ENCODE measurements around the gene MCF2L. TPM values are rescaled to one million over a fixed set of nuclear protein-coding genes. Genes with fewer than 3 reads are reported as not detected.

The MCF2L gene
- polyA plus RNA-seq, 3 donors, result 18.0 to 77.6 (median 53.4) TPM

DNA sequence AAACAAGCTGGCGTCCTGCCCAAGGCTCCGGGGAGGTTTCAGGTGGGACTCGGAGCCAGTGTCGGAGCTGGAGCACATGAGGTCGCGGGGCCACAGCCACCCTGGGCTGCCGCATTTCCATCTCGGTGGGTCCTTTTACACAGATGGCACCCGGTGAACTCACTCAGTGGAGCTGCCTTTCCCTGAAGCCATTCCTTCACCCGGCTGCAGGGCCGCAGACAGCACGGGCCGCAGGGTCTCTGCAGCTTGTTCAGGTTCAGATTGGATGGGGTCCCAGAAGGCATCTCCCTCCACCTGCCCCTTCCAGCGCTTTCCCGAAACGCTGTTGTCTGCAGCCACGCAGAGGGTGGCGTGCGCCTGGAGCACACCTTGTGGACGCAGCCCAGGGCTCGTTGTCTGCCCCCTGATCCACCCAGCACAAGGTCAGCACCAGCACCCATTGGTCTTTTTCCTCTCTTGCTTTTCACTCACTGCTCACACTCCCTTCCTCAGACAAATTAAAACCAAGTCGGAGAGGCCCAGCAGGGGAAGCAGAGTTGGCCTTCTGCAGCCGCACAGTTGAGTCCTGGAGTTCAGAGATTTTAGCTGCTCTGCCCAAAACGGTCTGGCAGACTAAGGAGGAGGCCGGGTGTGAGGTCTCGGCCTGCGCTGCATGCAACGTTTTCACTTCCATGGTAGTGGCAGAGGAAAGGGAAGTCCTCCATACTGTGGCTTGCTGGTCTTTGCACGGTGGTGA, 18.1 kb downstream of the MCF2L start:
- H3K27ac ChIP-seq (ENCODE audit: low read depth, low read length), result no peak overlapping the region
- 64 to 82% (median 70%) methylated on average over 29 of the region's 29 CpGs for WGBS, 3 donors

DNA sequence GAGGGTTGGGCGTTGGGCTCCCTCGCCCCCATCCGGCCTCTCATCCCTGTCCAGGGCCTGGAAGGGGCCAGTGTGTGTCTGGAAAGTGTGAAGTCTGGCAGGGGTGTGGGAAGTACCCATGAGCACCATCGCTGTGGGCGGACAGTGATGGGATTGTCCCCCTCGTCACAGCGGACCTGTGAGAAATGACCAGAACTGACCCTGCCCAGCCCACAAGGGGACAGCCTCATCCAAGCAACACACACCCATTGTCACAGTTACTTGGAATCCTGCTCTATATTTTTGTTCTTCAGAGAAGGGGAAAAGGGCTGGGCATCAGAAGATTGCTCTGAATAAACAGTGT, 18.6 kb downstream of the MCF2L start:
- no peak overlapping the region for H3K27ac ChIP-seq (ENCODE audit: low read depth, low read length)
- 65 to 88% (median 73%) methylated on average over 7 of the region's 7 CpGs for WGBS, 3 donors

DNA sequence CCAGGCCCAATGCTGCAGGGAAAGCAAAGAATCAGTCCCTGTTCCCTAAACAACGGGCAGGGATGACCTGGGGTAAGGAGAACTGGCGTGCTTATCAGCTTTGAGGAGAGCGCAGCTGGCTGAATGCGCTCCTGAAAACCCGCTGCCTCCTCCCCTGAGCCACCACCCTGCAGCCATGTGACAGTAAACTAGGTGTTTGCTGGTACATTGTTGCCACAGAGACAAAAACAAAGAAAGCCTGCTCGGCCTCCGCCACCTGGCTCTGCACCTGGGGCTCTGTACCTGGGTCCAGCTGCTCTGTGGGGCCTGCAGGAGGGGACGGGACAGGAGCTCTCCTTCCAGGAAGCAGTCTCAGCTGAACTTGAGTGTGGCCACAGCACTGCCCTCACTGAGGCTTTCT, 21.8 kb downstream of the MCF2L start:
- 20 to 74% (median 60%) methylated on average over 8 of the region's 8 CpGs for WGBS, 3 donors
- no peak overlapping the region for H3K27ac ChIP-seq (ENCODE audit: low read depth, low read length)

DNA sequence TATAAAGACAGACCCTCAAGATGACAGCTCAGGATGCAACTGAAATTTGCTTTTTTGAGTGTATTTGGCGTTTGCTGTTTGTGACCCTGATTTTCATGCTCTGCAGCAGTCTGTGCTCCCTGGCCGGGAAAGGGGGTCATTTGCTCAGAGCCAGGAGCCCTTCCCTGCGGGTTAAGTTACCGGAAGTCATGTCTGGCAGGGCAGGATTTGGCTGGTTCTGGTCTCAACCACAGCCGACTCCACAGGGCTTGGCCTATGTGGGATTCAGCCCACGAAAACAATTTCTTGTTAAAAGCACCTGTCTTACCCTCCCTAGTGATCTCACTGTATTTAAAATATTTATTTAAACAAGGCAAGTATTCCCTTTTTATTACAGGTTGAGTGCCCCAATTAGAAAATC, 22.6 kb downstream of the MCF2L start:
- 60 to 69% (median 61%) methylated on average over 6 of the region's 6 CpGs for WGBS, 3 donors
- H3K27ac ChIP-seq (ENCODE audit: low read depth, low read length), result no peak overlapping the region

DNA sequence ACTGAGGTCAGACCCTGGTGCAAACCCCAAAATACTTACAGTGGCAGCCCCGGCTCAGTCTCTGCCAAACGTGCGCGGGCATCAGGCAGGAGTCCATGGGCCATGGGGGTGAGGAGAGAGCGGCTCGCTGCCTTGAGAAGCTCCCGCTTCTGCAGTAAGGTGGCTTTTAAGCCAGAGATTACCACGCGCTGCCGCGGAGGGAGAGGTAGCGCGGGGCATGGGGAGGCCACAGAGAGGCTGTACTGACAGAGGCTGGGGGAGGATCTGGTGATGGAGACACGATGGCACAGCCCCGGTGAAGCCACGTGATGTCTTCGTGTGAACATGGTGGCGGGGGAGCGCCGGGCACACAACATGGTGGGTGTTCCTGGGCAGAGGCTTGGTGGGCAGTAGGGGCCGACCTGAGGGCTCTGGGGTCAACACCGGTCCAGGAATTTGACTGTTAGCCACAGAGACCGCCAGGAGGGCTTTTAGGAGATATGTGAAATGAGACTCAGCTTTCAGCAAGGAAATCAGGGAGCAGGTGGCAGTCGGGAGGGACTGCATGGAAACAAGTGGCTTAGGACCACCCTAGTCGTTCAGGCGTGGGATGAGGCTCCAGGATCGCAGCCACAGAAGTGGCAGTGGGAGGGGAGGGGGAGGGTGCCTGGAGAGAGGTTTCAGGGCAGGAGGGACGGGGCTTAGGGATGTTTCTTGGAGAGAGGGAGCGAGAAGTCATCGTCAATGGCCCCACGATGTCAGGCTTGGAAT, 24.1 kb downstream of the MCF2L start:
- WGBS, 3 donors, result 85 to 94% (median 88%) methylated on average over 31 of the region's 31 CpGs
- H3K27ac ChIP-seq (ENCODE audit: low read depth, low read length), result no peak overlapping the region

DNA sequence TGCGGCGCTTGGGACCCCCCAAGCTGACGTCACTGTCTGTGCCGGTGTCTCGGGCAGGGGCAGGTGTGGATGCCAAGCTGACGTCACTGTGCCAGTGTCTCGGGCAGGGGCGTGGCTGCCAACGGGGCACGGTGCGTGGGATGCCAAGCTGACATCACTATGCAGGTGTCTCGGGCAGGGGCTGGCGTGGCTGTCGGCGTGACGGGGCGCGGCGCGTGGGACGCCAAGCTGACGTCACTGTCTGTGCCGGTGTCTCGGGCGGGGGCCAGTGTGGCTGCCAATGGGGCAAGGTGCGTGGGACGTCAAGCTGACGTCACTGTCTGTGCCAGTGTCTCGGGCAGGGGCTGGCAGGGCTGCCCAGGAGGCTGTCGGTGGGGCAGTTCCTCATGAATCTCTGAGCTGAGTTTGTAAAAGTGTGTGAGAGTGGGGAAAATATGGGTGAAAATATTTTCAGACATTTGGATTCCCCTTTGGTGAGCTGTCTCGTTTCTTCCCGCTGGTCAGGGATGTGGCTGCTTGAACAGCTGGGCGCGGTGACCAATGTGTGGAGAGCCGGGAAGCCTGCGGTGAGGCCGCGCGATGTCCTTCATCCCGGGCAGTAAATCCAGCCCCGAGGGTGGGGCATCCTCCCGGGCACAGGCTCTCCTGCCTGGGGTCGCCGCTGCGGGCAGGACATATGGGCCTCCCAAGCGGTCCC, 25.2 kb downstream of the MCF2L start:
- 77 to 89% (median 87%) methylated on average over 46 of the region's 46 CpGs for WGBS, 3 donors
- H3K27ac ChIP-seq (ENCODE audit: low read depth, low read length), result no peak overlapping the region

DNA sequence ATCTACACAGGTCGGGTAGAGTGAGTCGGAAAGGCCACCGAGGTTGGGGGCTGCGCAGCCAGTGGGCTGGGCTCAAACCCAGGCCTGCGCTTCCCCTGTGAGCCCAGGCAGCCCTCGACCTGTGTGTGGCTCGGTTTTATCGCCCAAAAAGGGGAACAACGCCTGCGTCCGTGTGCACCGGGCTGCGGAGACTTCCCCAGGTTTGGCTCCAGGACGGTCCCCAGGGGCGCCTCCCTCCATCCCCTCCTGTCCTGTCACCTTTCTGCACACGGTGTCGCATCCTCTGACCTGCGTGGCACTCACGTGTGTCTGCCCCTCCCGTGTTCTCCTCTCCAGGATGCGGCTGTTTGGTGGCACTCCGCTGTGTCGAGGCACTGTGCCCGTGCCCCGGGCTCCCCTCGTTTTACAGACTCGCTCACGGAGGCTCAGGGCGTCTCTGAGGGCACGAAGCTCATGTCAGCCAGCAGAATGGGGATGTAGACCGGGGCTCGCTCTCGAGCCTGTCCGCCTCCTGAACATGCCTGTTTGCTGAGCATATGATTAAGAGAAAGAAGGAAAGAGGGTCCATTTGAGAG, 25.9 kb downstream of the MCF2L start:
- H3K27ac ChIP-seq (ENCODE audit: low read depth, low read length), result no peak overlapping the region
- 85 to 92% (median 89%) methylated on average over 27 to 34 of the region's 34 CpGs for WGBS, 3 donors

DNA sequence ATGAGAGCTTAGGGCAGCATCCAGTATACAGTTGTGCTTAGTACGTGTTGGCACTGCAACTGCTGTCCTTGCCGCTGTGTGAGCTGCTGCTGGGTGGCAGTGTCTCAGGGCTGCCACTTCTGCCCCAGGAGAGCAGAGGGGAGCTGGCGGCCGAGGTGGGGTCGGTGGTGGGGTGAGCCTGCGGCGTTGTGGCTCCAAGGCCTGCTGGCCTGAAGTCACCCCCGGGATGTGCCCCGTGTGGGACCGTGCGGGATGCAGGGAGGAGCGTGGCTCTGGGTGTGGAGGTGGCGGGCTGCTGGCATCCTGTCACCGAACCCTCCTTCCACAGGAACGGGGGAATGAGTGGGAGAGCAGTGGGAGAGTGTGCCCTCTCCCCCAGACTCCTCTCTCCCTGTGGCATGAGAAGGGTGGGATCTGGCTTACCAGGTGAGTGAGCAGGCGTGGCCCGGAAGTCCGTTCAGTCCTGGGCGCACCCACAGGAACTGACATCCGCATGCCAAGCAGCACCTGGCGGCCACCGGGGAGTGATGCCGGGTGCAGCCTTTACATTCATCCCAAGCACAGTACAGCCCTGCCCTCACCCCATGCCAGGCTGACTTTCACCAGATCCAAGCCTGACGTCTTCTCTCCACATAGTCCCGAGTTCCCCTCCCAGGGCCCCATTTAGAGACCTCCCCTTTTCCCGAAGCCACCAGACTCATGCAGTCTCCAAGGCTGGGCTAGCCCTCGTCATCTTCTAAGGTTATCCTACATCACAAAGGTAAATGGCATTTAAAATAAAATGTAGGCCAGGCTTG, 26.6 kb downstream of the MCF2L start:
- H3K27ac ChIP-seq (ENCODE audit: low read depth, low read length), result no peak overlapping the region
- 69 to 83% (median 77%) methylated on average over 27 of the region's 27 CpGs for WGBS, 3 donors

DNA sequence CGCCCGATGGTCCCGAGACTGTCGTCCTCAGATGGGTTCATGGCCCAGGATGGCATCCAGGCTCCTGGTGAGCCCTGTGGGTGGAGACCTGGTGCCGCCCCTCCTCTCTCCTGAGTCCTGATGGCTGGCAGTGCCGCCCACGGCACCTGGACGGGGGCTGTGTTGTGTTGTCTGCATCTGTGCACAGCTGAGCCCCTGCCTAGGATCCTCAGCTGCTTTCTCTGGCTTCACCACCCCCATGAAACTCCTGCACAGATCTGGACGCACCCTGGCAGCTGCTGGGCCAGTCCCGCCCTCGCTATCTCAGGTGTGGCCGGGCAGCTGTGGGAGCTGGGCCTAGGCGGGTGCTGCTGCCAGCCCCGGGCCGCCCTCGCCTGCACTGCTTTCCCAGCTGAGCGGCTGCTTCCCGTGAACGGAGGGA, 27.7 kb downstream of the MCF2L start:
- 77 to 85% (median 79%) methylated on average over 19 of the region's 19 CpGs for WGBS, 3 donors
- H3K27ac ChIP-seq (ENCODE audit: low read depth, low read length), result no peak overlapping the region

DNA sequence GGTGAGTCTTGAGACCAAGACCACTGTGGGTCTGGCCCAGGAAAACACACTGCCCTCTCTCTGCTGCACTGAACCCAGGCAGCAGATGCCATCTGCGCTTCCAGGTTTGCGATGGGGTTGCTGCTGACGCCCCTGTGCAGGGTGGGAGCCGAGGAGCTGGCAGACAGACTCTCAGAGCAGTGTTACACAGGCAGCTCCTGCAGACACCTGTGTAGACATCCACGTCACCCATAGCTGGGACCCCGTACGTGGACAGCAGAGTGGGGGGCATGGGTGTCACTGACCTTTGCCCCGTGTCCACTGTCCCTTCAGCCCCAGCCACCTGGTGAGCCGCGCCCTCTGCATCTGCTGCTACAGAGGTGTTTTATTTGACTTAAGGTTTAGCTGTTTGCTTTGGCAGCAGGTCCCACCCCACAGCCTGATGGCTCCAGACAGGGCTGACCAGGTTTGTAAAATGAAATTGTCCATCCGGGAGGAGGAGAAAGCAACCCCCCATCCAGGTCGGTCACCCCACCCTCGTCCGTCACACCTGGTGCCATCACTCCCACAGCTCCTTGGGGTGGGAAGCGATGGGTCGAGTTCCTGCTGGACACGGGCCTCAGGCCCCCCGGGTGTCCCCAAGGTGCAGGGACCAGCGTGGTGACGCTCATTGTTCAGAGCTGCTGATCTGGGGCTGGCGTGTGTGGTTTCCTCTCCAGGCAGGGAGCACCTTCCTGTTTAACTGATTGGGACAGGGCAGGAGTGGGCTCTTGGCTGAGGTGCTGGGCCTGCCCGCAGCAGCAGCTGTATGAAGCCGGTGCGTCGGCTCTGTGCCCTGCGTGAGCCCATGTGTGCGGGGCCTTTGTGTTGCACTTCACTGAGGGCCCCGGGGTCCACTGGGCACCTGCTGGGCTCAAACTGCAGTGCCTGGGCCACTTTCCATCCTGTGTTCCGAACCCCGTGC, 28.4 kb downstream of the MCF2L start:
- 56 to 66% (median 56%) methylated on average over 29 to 30 of the region's 30 CpGs for WGBS, 3 donors
- no peak overlapping the region for H3K27ac ChIP-seq (ENCODE audit: low read depth, low read length)

DNA sequence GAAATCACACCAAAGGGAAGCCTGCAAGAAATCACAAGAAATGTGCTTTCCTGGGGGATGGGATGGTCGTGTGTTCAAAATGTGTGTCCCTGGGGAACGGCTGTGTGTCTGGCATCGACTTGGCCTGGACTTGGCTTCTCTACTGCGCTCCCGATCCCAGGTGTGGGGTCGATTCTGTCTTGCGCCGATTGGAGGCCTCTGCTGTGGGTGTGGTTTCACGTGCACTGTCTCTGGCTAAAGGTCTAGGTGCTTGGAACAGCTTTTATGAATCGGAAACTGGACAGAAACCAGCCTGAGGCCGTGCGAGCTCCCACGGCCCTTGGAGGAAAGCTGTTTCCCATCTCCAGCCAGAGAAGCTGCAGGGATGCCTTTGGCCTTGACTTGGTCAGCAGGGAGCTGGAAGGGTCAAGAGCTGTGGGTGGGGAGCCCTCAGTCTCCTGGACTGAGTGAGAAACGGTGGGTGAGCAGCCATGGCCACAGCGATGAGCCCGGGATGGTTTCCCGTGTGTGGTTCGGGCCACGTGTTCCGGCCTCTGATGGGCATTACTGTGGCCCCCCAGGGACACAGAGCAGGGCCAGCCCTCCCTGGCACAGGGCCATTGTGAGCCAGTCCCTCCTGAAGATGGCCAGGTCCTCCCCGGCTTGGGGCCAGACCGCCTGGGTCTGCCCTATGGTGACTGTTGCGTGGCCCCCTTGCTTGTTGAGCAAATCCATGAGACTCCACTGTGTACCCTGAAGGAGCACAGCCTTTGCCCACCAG, 29.7 kb downstream of the MCF2L start:
- WGBS, 3 donors, result 63 to 79% (median 67%) methylated on average over 23 of the region's 23 CpGs
- H3K27ac ChIP-seq (ENCODE audit: low read depth, low read length), result no peak overlapping the region

DNA sequence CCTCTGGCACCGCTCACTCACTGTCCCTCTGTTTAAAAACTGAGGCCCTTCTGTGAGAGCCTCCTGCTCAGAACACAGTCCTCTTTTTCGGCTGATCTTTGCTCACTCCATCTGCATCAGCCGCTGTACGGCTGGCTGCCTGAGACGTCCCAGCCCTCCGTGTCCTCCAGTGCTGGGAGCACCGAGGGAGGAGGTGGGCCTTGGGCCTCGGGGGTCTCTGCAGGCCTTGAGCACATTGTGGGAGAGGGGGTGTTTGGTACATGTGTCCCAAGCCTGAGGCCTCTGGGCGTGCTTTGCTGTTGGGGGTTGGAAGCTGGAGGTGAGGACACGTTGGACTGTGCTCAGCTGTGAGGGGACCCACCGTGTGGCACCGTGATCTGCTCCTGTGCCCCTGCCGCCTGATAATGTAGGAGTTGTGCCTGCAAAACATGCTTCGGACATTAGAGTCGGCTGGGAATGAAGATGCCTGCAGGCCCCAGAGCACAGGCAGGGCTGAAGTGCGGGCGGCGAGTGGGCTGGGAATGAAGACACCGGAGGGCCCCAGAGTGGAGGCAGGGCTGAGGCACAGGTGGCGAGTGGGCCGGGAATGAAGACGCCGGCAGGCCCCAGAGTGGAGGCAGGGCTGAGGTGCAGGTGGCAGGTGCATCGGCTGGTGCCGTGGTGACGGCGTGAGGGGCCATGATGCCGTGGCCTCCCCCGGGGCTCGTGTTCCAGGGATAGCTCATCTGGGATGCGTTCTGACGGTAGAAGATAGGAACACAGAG, 30.6 kb downstream of the MCF2L start:
- no peak overlapping the region for H3K27ac ChIP-seq (ENCODE audit: low read depth, low read length)
- 90 to 92% (median 90%) methylated on average over 32 of the region's 32 CpGs for WGBS, 3 donors

DNA sequence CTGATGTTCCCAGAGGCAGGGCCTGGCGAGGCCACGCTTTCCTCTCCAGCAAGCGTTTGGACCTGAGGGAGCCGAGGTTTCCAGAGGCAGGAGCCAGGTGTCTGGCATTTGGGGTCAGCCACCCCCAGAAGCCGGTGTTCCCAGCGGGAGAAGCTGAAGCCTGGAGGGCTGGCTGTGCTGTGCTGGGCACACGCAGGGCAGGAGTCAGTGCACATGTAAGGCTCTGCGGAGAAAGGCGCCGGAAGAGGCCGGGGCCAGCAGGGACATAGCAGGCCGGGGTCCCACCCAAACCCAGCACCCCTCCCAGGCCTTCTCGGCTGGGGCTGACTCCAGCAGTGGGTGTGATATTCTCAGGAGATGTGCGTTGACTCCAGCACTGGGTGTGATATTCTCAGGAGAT, 31.6 kb downstream of the MCF2L start:
- H3K27ac ChIP-seq (ENCODE audit: low read depth, low read length), result no peak overlapping the region
- WGBS, 3 donors, result 79 to 91% (median 81%) methylated on average over 14 of the region's 14 CpGs

DNA sequence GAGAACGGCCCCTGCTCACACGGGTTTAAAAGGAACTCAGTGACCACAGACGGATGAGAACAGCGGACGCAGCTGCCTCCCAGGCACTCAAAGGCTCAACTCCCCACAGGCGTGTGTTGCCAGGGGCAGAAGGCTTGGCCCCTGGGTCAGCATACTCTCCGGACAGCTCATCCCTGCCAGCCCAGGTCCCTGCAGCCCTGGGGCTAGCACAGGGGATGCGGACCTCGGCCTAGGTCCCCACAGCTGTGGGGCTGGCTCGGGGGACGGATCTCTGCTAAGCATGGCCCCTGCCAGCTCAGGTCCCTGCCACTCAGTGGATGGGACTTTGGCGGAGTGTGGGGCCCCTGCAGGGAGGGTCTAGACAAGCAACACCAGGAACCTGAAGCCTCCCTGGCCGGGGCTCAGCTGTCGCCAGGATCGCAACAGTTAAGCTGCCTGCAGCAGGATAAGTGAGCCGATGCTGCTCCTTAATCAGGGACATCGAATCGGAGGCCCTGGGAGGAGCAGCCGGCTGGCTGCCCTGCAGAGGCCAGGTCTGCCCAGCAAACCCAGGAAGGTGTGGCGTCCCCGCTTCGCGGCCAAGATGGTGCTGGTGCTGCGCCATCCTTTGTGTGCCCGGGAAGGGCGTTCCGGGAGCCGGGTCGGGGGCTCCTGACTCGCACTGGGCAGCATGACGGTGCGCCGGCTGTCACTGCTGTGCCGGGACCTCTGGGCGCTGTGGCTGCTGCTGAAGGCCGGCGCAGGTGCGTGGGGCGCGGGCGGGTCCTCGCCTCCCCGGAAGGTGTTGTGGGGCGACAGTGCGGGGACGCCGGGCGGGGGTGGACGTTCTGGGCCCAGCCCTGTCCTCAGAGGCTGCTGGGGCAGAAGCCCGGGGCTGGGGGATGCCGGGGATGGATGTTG, 32.5 kb downstream of the MCF2L start:
- 13 to 22% (median 18%) methylated on average over 50 to 51 of the region's 51 CpGs for WGBS, 3 donors
- H3K27ac ChIP-seq (ENCODE audit: low read depth, low read length), result no peak overlapping the region
